T-helper 2 cell treated with Interferon-gamma antibody and Interleukin-4, amounts not matched to agents 5 μg/mL and 100 μg/mL, for 36 hours (primary cell): ENCODE measurements around the gene RAB30.

ENCODE experiments used
- DNase-seq: peaks from one replicate; pipeline ENCODE4 v3.0.0; 2021; ENCODE audit warnings: low spot score
- H3K27ac Mint-ChIP-seq: one replicate; pipeline ENCODE4 v1.8.0; 2021; ENCODE audit warnings: mild to moderate bottlenecking, mixed read lengths
- H3K27me3 Mint-ChIP-seq: one replicate; pipeline ENCODE4 v1.8.0; 2021; ENCODE audit warnings: low read depth, mixed read lengths
- H3K36me3 Mint-ChIP-seq: one replicate; pipeline ENCODE4 v1.8.0; 2021; ENCODE audit warnings: low read depth, mixed read lengths
- H3K4me1 Mint-ChIP-seq: one replicate; pipeline ENCODE4 v1.8.0; 2021; ENCODE audit warnings: low read depth, mixed read lengths
- H3K4me3 Mint-ChIP-seq: one replicate; pipeline ENCODE4 v1.8.0; 2022; ENCODE audit warnings: mild to moderate bottlenecking, moderate library complexity, mixed read lengths
- H3K9me3 Mint-ChIP-seq: one replicate; pipeline ENCODE4 v1.8.0; 2021; ENCODE audit warnings: mixed read lengths

The RAB30 gene

GRCh38 chr11:82936261-82936660 is 135.4 kb downstream of the RAB30 start:
- H3K4me1 Mint-ChIP-seq: peaks cover 24% of the 10 kb centered on the region
- no peaks in the 10 kb centered on the region for H3K9me3 Mint-ChIP-seq
- H3K36me3 Mint-ChIP-seq: peaks cover 39% of the 10 kb centered on the region
- no peaks in the 10 kb centered on the region for H3K27me3 Mint-ChIP-seq
- H3K4me3 Mint-ChIP-seq: no peak overlapping the region
- no peak for DNase-seq
- no peak overlapping the region for H3K27ac Mint-ChIP-seq

GRCh38 chr11:82932564-82932963 is 139.1 kb downstream of the RAB30 start:
- H3K4me1 Mint-ChIP-seq: peaks cover 26% of the 10 kb centered on the region
- no peaks in the 10 kb centered on the region for H3K9me3 Mint-ChIP-seq
- no peaks in the 10 kb centered on the region for H3K27me3 Mint-ChIP-seq
- H3K4me3 Mint-ChIP-seq: no peak overlapping the region
- DNase-seq: no peak
- peaks cover 50% of the 10 kb centered on the region for H3K36me3 Mint-ChIP-seq
- peak overlapping the region; percentile 34 for H3K27ac Mint-ChIP-seq

- Mint-ChIP-seq H3K27me3 (no peaks in the 10 kb centered on the region), H3K9me3 (no peaks in the 10 kb centered on the region), H3K27ac (no peak overlapping the region), H3K4me3 (no peak overlapping the region), H3K4me1 (peaks cover 29% of the 10 kb centered on the region), H3K36me3 (peaks cover 50% of the 10 kb centered on the region)
- no peak for DNase-seq
Observed at GRCh38 chr11:82930734-82931133, 141.0 kb downstream of the RAB30 start.

GRCh38 chr11:82930229-82930628 is 141.5 kb downstream of the RAB30 start:
- H3K36me3 Mint-ChIP-seq: peaks cover 48% of the 10 kb centered on the region
- no peaks in the 10 kb centered on the region for H3K27me3 Mint-ChIP-seq
- no peak overlapping the region for H3K27ac Mint-ChIP-seq
- H3K9me3 Mint-ChIP-seq: no peaks in the 10 kb centered on the region
- no peak overlapping the region for H3K4me3 Mint-ChIP-seq
- no peak for DNase-seq
- H3K4me1 Mint-ChIP-seq: peaks cover 29% of the 10 kb centered on the region

GRCh38 chr11:82929121-82929520 is 142.6 kb downstream of the RAB30 start:
- Mint-ChIP-seq H3K27ac (no peak overlapping the region), H3K4me3 (no peak overlapping the region)

GRCh38 chr11:82927264-82927880 is 144.3 kb downstream of the RAB30 start:
- no peak for DNase-seq
- Mint-ChIP-seq H3K27me3 (no peaks in the 10 kb centered on the region), H3K36me3 (peaks cover 35% of the 10 kb centered on the region), H3K4me1 (peaks cover 21% of the 10 kb centered on the region), H3K27ac (no peak overlapping the region), H3K9me3 (no peaks in the 10 kb centered on the region), H3K4me3 (no peak overlapping the region)

More at GRCh38 chr11:82929121-82929520, 142.6 kb downstream of the RAB30 start:
- H3K36me3 Mint-ChIP-seq: peaks cover 46% of the 10 kb centered on the region
- no peak for DNase-seq
- H3K27me3 Mint-ChIP-seq: no peaks in the 10 kb centered on the region
- H3K4me1 Mint-ChIP-seq: peaks cover 29% of the 10 kb centered on the region
- no peaks in the 10 kb centered on the region for H3K9me3 Mint-ChIP-seq

GRCh38 chr11:82924522-82925224 is 147.0 kb downstream of the RAB30 start:
- Mint-ChIP-seq H3K4me1 (peaks cover 36% of the 10 kb centered on the region), H3K4me3 (no peak overlapping the region), H3K9me3 (peaks cover 6% of the 10 kb centered on the region), H3K36me3 (peaks cover 34% of the 10 kb centered on the region), H3K27me3 (no peaks in the 10 kb centered on the region), H3K27ac (no peak overlapping the region)
- no peak for DNase-seq
